Ovary (tissue), 10 donors: Measurements from ENCODE around the gene DMP1. TPM values are rescaled to one million over a fixed set of nuclear protein-coding genes. Genes with fewer than 3 reads are reported as not detected.

ENCODE experiments used
- DNase-seq, 5 donors: peaks; one replicate each; pipeline ENCODE4 v3.0.0-alpha.2; 2019 to 2020
- H3K27ac ChIP-seq, 2 donors: fragments of 200-600 bp; one replicate each; pipeline versions ENCODE4 v1.5.1 to v1.8.0; 2019 to 2022
- H3K27me3 ChIP-seq: fragments of 200-600 bp; one replicate; pipeline ENCODE4 v1.8.0; 2022
- H3K36me3 ChIP-seq: fragments of 200-600 bp; sonication (generic); one replicate; pipeline ENCODE4 v1.5.1; 2019
- H3K4me1 ChIP-seq: one replicate; pipeline ENCODE4 v1.8.1; 2013; ENCODE audit warnings: mild to moderate bottlenecking, moderate library complexity; ENCODE audit not compliant: insufficient read depth
- H3K4me3 ChIP-seq: fragments of 200-600 bp; sonication (generic); one replicate; pipeline ENCODE4 v1.5.1; 2017
- H3K9me3 ChIP-seq, 2 donors: fragments of 200-600 bp in 1 of 2; sonication (generic) in 1 of 2; one replicate each; pipeline versions ENCODE4 v1.5.1 to v1.8.1; 2013 to 2019; ENCODE audit warnings: mild to moderate bottlenecking in 1 of 2, moderate library complexity in 1 of 2
- EP300 ChIP-seq: sonication (generic); formaldehyde crosslinking; IDR thresholded peaks from one replicate; pipeline ENCODE4 v1.6.1; 2017; ENCODE audit warnings: antibody characterized with exemption
- POLR2A ChIP-seq: fragments of 450-650 bp; IDR thresholded peaks from one replicate; pipeline ENCODE4 v1.6.1; 2017; ENCODE audit warnings: antibody characterized with exemption, mild to moderate bottlenecking, moderate library complexity
- WGBS, 3 donors: extraction: QIAGEN DNeasy Blood & Tissue Kit in 1 of 3; methylation state at CpG; one replicate each; pipeline versions ENCODE4 v1.1.5 to v1.1.7; 2013 to 2017; 5-methylcytosine and 5-hydroxymethylcytosine counted together
- intact Hi-C, 4 donors: fragments of 100-400 bp; cut with DNase I; formaldehyde crosslinking; loops; one replicate each; pipeline versions ENCODE4 v1.11.0 to v1.15.1; 2022 to 2023
- long read RNA-seq, 3 donors: library from polyadenylated mRNA in 2 of 3; unstranded in 2 of 3; transcript quantifications; one replicate each; pipeline ENCODE4 v2.0.0 and lab custom pipeline, GENCODE V29; 2021 to 2026
- polyA plus RNA-seq, 2 donors: library from polyadenylated mRNA; stranded (reverse); fragments of 200-250 nt in 1 of 2; fragments of 350-450 nt in 1 of 2; fragmentation: Illumina TruSeq in 1 of 2; extraction: RNeasy Lipid Tissue Mini Kit (QIAGEN cat#74804) in 1 of 2; gene quantifications; one replicate each; pipeline ENCODE4 v1.2.3, GENCODE V29; 2013 to 2014
- total RNA-seq, 7 donors: library from RNA; depleted of rRNA in 2 of 7; stranded (reverse); fragments of >200 nt in 2 of 7; fragmentation: NEBNext Ultra II Directional in 3 of 7; extraction: Animal tissue kit (Norgen Biotek cat#: 25700) in 3 of 7; gene quantifications; one replicate each; pipeline versions ENCODE4 v1.1.0 to v1.2.4, GENCODE V29; 2016 to 2023
- TF ChIP-seq, protein P1 (sequence below), 3 donors: fragments of 450-650 bp in 2 of 3; fragments of 200-600 bp in 1 of 3; IDR thresholded peaks; one replicate each; pipeline versions ENCODE4 v1.5.1 to v1.8.0; 2016 to 2022; ENCODE audit warnings: antibody characterized with exemption in 3 of 3, mild to moderate bottlenecking in 1 of 3
- donor health status: DM: no; HTN: no; CAD: no; lungs with moderate emphysema.
- donor health status: DM: no; HTN: no; CAD: no.
- donor health status: Bipolar disorder and iron deficiency.
- donor health status: DM: yes; HTN: yes; CAD: no.
- donor health status: DM: no; HTN: no; CAD: no.
- donor health status: DM: yes; HTN: yes; CAD: no.

The DMP1 gene, protein sequence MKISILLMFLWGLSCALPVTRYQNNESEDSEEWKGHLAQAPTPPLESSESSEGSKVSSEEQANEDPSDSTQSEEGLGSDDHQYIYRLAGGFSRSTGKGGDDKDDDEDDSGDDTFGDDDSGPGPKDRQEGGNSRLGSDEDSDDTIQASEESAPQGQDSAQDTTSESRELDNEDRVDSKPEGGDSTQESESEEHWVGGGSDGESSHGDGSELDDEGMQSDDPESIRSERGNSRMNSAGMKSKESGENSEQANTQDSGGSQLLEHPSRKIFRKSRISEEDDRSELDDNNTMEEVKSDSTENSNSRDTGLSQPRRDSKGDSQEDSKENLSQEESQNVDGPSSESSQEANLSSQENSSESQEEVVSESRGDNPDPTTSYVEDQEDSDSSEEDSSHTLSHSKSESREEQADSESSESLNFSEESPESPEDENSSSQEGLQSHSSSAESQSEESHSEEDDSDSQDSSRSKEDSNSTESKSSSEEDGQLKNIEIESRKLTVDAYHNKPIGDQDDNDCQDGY
- not detected for total RNA-seq
- polyA plus RNA-seq = not detected
- long read RNA-seq, donor 1 = 0 reads
- long read RNA-seq, donor 2 = 0 reads
- long read RNA-seq, donor 3 = 0 reads

DNA sequence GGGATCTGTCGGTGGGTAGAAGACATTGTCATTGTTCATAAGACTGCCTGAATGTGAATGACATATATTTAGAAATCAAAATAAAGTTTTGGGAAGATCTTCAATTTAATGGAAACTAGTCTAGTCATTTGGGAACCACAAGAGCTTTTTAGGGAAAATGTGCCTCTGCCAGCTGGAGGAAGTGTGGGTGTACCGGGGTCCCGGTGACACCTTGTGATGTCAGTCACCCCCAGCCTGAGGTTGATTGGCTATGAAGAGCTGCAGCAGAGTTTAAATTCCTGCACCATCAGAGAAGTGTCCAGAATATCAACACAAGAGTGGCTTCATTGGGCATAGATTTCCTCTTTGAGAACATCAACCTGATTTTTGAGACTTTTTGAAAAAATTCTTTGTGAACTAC lies at the start of gene DMP1:
Gene DMP1 (plus strand): TSS at position 301 of the 400 bp plus-strand sequence. CDS start 6,213 bp downstream, outside the sequence.
- Histone ChIP-seq H3K27me3 (no peaks in the 10 kb centered on the region), H3K4me3 (no peak within 1 kb of the TSS), H3K36me3 (no peaks in the 10 kb centered on the region), H3K4me1 (no peaks in the 10 kb centered on the region), H3K9me3 (no peaks in the 10 kb centered on the region), H3K27ac (no peak within 1 kb of the TSS)
- DNase-seq = no peak
- intact Hi-C loops = no loop called here
- no peak for TF ChIP-seq EP300
- TF ChIP-seq, protein P1, sequence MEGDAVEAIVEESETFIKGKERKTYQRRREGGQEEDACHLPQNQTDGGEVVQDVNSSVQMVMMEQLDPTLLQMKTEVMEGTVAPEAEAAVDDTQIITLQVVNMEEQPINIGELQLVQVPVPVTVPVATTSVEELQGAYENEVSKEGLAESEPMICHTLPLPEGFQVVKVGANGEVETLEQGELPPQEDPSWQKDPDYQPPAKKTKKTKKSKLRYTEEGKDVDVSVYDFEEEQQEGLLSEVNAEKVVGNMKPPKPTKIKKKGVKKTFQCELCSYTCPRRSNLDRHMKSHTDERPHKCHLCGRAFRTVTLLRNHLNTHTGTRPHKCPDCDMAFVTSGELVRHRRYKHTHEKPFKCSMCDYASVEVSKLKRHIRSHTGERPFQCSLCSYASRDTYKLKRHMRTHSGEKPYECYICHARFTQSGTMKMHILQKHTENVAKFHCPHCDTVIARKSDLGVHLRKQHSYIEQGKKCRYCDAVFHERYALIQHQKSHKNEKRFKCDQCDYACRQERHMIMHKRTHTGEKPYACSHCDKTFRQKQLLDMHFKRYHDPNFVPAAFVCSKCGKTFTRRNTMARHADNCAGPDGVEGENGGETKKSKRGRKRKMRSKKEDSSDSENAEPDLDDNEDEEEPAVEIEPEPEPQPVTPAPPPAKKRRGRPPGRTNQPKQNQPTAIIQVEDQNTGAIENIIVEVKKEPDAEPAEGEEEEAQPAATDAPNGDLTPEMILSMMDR (IDR thresholded peaks at IDR 0.05) = no peak
- no peak for TF ChIP-seq POLR2A
- 85 to 92% (median 88%) methylated on average over 3 of the region's 3 CpGs for WGBS, 3 donors

GRCh38 chr4:87601361-87601760 lies 48.7 kb upstream of the DMP1 start:
- DNase-seq = no peak
- TF ChIP-seq EP300 = no peak
- TF ChIP-seq POLR2A = no peak
- TF ChIP-seq, protein P1 (IDR thresholded peaks at IDR 0.05) = no peak
- intact Hi-C loops = no loop called here
- H3K4me3 ChIP-seq = no peak overlapping the region
- no peaks in the 10 kb centered on the region for H3K4me1 ChIP-seq
- H3K27me3 ChIP-seq = no peaks in the 10 kb centered on the region
- H3K36me3 ChIP-seq = no peaks in the 10 kb centered on the region
- H3K9me3 ChIP-seq = no peaks in the 10 kb centered on the region
- no peak overlapping the region for H3K27ac ChIP-seq

DNA sequence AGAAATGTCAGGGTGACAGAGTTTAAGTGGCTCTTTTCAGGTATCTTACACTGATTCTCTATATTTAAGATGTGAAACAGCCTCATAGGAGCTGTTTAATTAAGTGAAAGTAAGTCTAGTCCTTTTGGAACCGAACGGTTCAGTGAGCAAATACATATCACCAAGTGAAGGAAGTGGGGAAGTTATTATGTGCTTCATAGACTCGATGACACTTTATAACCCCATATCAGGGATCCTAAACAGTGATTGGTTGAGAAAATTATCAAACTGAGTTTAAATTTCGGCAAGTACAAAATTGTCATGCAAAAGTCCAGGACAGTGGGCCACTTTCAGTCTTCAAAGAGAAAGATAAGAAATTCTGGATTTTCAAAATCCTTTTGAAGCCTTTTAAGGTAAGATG lies 41.9 kb upstream of the DMP1 start, which contains the start of gene DSPP:
Gene DSPP (plus strand): TSS at position 301 of the 400 bp plus-strand sequence. CDS start 2,380 bp downstream, outside the sequence.
- no peak within 1 kb of the TSS for H3K4me3 ChIP-seq
- H3K9me3 ChIP-seq = no peaks in the 10 kb centered on the region
- 82 to 88% (median 84%) methylated on average over 4 of the region's 4 CpGs for WGBS, 3 donors
- no peak within 1 kb of the TSS for H3K27ac ChIP-seq
- no peaks in the 10 kb centered on the region for H3K4me1 ChIP-seq
- H3K36me3 ChIP-seq = no peaks in the 10 kb centered on the region
- H3K27me3 ChIP-seq = no peaks in the 10 kb centered on the region
- TF ChIP-seq, protein P1 (IDR thresholded peaks at IDR 0.05) = no peak
- no peak for DNase-seq
- intact Hi-C loops = no loop called here

GRCh38 chr4:87614292-87614890 lies 35.7 kb upstream of the DMP1 start:
- WGBS, 3 donors = 89 to 94% (median 90%) methylated on average over 4 of the region's 4 CpGs

More at GRCh38 chr4:87614292-87614890, 35.7 kb upstream of the DMP1 start:
- H3K27ac ChIP-seq = no peak overlapping the region
- DNase-seq = no peak
- H3K36me3 ChIP-seq = no peaks in the 10 kb centered on the region
- H3K9me3 ChIP-seq = no peaks in the 10 kb centered on the region
- intact Hi-C loops = no loop called here
- H3K27me3 ChIP-seq = no peaks in the 10 kb centered on the region
- H3K4me3 ChIP-seq = no peak overlapping the region
- TF ChIP-seq, protein P1 (IDR thresholded peaks at IDR 0.05) = no peak
- TF ChIP-seq EP300 = no peak
- TF ChIP-seq POLR2A = no peak
- no peaks in the 10 kb centered on the region for H3K4me1 ChIP-seq
